Stimulated activated CD8-positive, alpha-beta memory T cell treated with anti-CD3 and anti-CD28 coated beads, Interleukin-12 subunit alpha, Interleukin-12 subunit beta, amount 100 ng/mL, for 1 hour (primary cell): ENCODE data around the gene LRRC7.

Source experiments
- DNase-seq: peaks from one replicate; pipeline ENCODE4 v3.0.0-alpha.2; 2020; ENCODE audit warnings: low read depth

Gene LRRC7

GRCh38 chr1:69589799-69590198, 22.1 kb downstream of the LRRC7 start:
- no peak for DNase-seq

- no peak for DNase-seq
These were observed 24.6 kb downstream of the LRRC7 start for GRCh38 chr1:69592341-69592740.

GRCh38 chr1:69595486-69595885, 27.8 kb downstream of the LRRC7 start:
- DNase-seq = no peak

- DNase-seq = no peak
These were observed 43.6 kb downstream of the LRRC7 start for GRCh38 chr1:69611316-69611715.

GRCh38 chr1:69613414-69613813, 45.7 kb downstream of the LRRC7 start:
- DNase-seq = no peak

- no peak for DNase-seq
These were observed 71.0 kb downstream of the LRRC7 start for GRCh38 chr1:69638673-69639072.

- DNase-seq = no peak
These were observed 71.4 kb downstream of the LRRC7 start for GRCh38 chr1:69639159-69639558.

GRCh38 chr1:69643266-69643665, 75.5 kb downstream of the LRRC7 start:
- DNase-seq = no peak

- no peak for DNase-seq
These were observed 77.8 kb downstream of the LRRC7 start for GRCh38 chr1:69645477-69645876.

GRCh38 chr1:69648486-69648885, 80.8 kb downstream of the LRRC7 start:
- no peak for DNase-seq

GRCh38 chr1:69649383-69649990, 81.8 kb downstream of the LRRC7 start:
- no peak for DNase-seq

- DNase-seq = no peak
These were observed 83.1 kb downstream of the LRRC7 start for GRCh38 chr1:69650779-69651178.

GRCh38 chr1:69651656-69652055, 83.9 kb downstream of the LRRC7 start:
- no peak for DNase-seq

- no peak for DNase-seq
These were observed 90.2 kb downstream of the LRRC7 start for GRCh38 chr1:69657971-69658370.

- no peak for DNase-seq
These were observed 94.0 kb downstream of the LRRC7 start for GRCh38 chr1:69661686-69662085.

- no peak for DNase-seq
These were observed 94.6 kb downstream of the LRRC7 start for GRCh38 chr1:69662321-69662720.

- DNase-seq = no peak
These were observed 103.8 kb downstream of the LRRC7 start for GRCh38 chr1:69671363-69672010.

GRCh38 chr1:69673321-69673720, 105.6 kb downstream of the LRRC7 start:
- no peak for DNase-seq

- DNase-seq = no peak
These were observed 112.2 kb downstream of the LRRC7 start for GRCh38 chr1:69679965-69680364.

GRCh38 chr1:69686367-69686984, 118.8 kb downstream of the LRRC7 start:
- DNase-seq = no peak

- no peak for DNase-seq
These were observed 120.5 kb downstream of the LRRC7 start for GRCh38 chr1:69688193-69688592.

- no peak for DNase-seq
These were observed 123.5 kb downstream of the LRRC7 start for GRCh38 chr1:69691179-69691578.

GRCh38 chr1:69693921-69694675, 126.4 kb downstream of the LRRC7 start:
- no peak for DNase-seq
